GM18870 (cell line): ENCODE data around the gene MARCKSL1.
"Not testable (repeated sequence)": the region's sequence is repeated elsewhere in the genome, so short reads cannot be mapped to it uniquely, and the experiment has no call there.

Experiments
- ATAC-seq: cut with Tn5 transposase; IDR thresholded peaks from one replicate; pipeline ENCODE4 v1.9.1; 2021; ENCODE audit warnings: moderate library complexity; ENCODE audit not compliant: unreplicated experiment

Gene MARCKSL1

GRCh38 chr1:32335790-32336590 is at the start of gene MARCKSL1:
Gene MARCKSL1, minus strand, starts transcription at chr1:32336233. Its CDS starts 200 bp downstream, at chr1:32336033.
- no peak for ATAC-seq

DNA sequence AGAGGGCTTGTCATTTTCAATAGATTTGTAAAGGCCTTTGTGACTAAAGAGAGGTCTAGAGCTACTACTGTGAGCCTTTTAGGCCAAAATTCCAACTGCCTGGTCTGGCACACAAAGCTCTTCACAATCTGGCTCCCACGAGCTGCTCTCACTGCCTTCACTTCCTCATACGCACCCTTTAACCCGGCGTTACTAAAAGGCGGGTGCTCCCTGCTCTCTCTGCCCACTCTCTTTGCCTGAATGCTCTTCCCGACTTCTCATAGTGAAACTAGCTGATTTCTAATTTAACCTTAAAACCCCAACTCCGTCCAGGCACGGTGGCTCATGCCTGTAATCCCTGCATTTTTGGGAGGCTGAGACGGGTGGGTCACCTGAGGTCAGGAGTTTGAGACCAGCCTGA is 44.0 kb upstream of the MARCKSL1 start:
- no peak for ATAC-seq

DNA sequence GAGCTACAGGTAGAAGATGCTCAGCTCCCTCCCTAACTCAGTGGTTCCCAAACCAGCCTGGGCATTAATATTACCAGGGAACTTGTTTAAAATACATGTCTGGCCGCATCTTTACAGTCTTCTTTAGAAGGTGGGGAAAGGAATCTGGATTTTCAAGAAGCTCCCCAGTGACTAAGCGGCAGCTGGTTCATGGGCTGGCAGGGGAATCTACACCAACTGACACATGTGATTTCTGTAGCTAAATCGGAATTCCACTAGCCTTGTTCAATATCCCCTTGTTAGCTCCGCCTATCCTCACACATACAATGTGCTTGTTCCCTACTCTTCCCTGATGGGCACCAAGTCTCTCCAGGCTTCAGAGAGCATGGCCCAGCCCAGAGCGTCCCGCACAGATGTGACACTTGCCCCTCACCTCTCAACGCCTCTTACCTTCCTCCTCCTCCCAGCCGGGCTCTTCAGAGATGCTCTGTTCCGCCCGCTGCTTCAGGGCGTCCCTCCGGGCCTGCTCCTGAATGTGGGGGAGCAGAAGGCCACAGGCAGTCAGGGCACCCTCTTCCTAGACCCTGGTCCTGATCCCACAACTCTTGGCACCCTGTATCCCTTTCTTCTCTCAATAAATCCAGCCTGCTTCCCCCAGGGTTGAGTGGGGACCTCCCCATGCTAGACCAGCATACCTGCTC is 41.6 kb upstream of the MARCKSL1 start:
- ATAC-seq: no peak

- no peak for ATAC-seq
These were observed 40.2 kb upstream of the MARCKSL1 start for GRCh38 chr1:32376199-32376598.

GRCh38 chr1:32373996-32374592 is 38.1 kb upstream of the MARCKSL1 start:
- ATAC-seq: no peak

DNA sequence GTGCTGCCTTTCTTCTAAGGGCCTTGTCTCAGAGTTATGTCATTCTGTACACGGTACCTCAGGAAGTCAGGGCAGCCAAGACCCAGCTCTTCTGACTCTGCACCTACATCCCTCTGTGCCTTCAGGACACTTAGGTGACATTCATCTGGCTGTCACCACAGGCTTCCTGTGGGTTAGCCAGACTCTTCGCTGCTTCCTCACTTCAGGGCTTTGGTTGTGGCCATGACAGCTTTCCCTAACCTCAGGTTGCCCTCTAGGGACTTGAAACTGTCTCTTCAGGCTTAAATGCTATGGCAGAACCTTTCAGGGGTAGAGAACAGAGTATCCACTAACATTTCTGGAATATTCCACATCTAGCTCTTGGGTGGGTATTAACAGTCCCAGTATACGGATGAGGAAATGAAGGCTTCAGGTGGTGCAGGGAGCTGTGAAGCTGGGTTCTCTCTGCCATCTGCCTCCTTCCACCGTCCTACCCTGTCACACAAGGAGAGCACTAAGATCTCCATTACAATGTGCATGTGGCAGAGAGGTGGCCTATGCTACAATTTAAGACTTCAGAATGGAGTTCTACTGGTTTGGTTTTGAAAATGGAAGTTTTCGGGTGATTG is 36.2 kb upstream of the MARCKSL1 start:
- ATAC-seq: no peak

- no peak for ATAC-seq
These were observed 32.0 kb upstream of the MARCKSL1 start for GRCh38 chr1:32367912-32368635.

- no peak for ATAC-seq
These were observed 29.4 kb upstream of the MARCKSL1 start for GRCh38 chr1:32365445-32365844.

- ATAC-seq: no peak
These were observed 28.8 kb upstream of the MARCKSL1 start for GRCh38 chr1:32364836-32365235.

DNA sequence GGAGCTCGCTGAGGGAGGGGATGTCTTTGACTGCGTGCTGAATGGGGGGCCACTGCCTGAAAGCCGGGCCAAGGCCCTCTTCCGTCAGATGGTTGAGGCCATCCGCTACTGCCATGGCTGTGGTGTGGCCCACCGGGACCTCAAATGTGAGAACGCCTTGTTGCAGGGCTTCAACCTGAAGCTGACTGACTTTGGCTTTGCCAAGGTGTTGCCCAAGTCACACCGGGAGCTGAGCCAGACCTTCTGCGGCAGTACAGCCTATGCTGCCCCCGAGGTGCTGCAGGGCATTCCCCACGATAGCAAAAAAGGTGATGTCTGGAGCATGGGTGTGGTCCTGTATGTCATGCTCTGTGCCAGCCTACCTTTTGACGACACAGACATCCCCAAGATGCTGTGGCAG is 27.7 kb upstream of the MARCKSL1 start:
- no peak for ATAC-seq

DNA sequence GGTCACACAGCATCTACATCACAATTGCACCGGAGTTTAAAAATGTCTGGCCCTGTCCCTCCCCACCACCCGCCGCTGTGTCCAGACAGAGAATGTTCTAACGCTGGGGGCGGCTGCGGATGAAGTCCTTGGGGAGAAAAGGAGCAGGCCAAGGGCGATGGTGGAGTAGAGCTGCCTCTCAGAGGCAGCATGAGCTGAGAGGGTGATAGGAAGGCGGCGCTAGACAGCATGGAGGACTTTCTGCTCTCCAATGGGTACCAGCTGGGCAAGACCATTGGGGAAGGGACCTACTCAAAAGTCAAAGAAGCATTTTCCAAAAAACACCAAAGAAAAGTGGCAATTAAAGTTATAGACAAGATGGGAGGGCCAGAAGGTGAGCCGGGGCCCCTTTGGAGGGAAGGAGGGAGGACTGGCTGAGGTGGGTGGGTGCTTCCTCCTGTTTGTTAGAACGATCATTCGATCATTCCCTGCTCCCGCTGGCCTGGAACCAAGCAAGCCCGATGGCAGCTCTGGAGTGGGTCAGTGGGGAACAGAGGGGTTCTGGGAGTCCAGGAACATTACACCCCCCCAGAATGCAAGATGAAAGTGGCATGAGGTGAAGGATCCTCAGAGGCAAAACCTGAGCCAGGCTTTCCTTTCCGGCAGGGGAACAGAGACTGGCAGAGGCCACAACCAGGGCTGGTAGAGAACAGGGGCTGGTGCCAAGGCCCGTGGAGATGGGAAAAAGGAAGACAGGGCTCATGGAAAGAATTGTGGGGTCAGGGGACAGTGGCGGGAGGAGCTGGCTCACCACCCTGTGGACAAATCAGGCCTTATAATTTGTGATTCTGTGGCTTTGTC is 26.7 kb upstream of the MARCKSL1 start, which contains the start of the genes FAM229A and TSSK3:
FAM229A (minus strand) TSS at position 12 of the 840 bp plus-strand sequence. CDS start 394 bp downstream, outside the sequence.
TSSK3 (plus strand) TSS at position 66 of the 840 bp plus-strand sequence; CDS start at position 229, 163 bp downstream.
- no peak for ATAC-seq

DNA sequence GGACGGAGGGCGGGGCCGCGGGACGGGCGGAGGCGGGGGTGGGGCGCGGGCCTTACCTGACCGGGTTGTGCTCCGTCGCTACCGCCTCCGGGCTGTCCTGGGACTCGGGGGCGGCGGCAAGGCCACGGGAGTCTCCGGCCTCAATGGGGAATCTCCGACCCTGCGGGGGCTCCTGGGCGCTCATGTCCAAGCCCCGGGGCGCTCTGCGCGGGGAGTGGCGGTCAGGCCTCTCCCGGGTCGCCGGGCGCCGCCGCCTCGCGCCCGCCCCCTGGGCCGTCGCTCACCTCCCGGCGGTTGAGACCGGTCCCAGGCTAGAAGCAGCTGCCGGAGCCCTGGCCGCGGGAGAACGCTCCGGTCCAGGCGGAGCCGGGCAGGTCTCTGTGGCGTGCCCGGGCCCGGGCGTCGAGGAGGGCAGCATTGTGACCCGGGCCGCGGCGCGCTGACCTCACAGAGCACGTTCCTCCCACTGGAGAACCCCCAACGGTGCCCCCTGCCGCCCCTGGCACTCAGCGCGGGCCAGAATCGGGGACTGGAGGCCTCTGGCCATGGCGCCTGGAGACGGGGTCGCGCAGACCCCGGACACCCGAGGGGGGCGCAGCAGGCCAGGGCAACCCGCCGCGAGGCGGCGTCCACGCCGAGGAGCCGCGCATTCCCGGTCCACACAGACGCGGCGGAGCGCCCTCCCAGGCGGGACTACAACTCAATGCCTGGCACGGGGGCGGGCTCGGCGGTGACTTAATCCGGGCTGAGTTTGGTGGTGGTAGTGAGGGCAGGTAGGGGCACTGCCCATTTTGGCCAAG is 25.8 kb upstream of the MARCKSL1 start:
- ATAC-seq: no peak

- no peak for ATAC-seq
These were observed 25.3 kb upstream of the MARCKSL1 start for GRCh38 chr1:32361308-32361673.

GRCh38 chr1:32358435-32358834 is 22.4 kb upstream of the MARCKSL1 start:
- no peak for ATAC-seq

DNA sequence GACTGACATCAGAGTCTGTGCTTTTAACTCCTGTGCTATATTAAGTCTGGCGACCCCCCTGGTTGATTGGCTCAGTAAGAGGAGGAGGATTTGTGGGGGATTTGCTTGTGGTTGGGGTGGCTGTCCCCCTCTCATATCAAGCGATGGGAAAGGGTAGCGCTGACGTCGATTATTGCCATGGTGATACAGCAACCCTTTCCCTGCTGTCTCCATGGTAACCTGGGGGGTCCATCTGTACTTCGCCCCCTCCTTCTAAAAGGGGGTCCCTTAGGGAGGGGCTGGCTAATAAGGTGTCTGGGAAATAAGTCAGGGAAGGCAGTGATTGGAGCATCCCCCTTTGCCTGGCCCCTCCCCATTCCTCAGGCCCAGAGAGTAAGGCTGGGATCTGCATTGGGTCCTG is 21.6 kb upstream of the MARCKSL1 start:
- ATAC-seq: no peak

GRCh38 chr1:32356478-32356877 is 20.4 kb upstream of the MARCKSL1 start:
- no peak for ATAC-seq

DNA sequence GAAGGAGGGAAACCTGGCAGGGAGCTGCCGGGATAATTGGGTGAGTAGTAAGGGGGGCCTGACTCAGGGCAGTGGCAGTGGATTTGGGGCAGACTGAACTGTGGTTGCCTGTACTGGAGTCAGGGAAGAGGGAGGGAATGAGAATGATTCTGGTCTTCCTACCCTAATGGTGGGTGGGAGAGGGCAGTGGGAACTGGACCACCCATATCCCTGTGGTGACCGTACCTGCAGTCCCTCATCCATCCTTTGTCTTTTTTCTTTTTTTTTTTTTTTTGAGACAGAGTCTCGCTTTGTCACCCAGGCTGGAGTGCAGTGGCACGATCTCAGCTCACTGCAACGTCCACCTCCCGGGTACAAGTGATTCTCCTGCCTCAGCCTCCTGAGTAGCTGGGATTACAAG is 19.7 kb upstream of the MARCKSL1 start:
- ATAC-seq: not testable (repeated sequence)

- no peak for ATAC-seq
These were observed 18.0 kb upstream of the MARCKSL1 start for GRCh38 chr1:32353886-32354570.
